Esophagus muscularis mucosa (tissue), 3 donors: ENCODE data around the gene APLP2.

ENCODE experiments used
- POLR2AphosphoS5 ChIP-seq, 2 donors: sonication (generic); formaldehyde crosslinking; IDR thresholded peaks; one replicate each; pipeline ENCODE4 v1.6.1; 2017; ENCODE audit warnings: antibody characterized with exemption in 2 of 2
- TF ChIP-seq, protein P1 (sequence below), 3 experiments: fragments of 200-600 bp in 2 of 3; fragments of 450-650 bp in 1 of 3; sonication (generic) in 2 of 3; IDR thresholded peaks; one replicate each; pipeline ENCODE4 v1.5.1; 2017 to 2019; ENCODE audit warnings: antibody characterized with exemption in 3 of 3, mild to moderate bottlenecking in 2 of 3, moderate library complexity in 1 of 3

DNA sequence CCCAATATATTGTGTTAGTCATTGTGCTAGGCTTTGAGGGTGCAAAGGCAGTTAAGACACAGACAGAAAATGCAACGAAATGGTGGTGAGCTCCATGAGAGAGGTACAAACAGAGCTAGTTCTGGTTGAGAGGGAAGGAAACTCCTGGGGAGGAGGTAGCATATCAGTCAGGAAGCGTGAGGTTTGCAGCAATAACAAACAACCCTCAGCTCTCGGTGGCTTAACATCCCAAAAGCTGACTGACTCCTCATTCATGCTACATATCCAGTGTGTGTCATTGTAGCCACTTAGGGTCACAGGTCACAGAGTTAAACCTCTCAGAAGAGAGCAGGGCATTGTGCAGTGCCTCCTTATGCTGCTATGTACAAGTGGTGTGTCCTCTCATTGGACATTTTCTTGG, 88.1 kb downstream of the APLP2 start:
- TF ChIP-seq, protein P1, sequence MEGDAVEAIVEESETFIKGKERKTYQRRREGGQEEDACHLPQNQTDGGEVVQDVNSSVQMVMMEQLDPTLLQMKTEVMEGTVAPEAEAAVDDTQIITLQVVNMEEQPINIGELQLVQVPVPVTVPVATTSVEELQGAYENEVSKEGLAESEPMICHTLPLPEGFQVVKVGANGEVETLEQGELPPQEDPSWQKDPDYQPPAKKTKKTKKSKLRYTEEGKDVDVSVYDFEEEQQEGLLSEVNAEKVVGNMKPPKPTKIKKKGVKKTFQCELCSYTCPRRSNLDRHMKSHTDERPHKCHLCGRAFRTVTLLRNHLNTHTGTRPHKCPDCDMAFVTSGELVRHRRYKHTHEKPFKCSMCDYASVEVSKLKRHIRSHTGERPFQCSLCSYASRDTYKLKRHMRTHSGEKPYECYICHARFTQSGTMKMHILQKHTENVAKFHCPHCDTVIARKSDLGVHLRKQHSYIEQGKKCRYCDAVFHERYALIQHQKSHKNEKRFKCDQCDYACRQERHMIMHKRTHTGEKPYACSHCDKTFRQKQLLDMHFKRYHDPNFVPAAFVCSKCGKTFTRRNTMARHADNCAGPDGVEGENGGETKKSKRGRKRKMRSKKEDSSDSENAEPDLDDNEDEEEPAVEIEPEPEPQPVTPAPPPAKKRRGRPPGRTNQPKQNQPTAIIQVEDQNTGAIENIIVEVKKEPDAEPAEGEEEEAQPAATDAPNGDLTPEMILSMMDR (IDR thresholded peaks at IDR 0.05): no peak
- TF ChIP-seq POLR2AphosphoS5 (IDR thresholded peaks at IDR 0.05): no peak
